ENCODE data around the gene KRT6A.

Gene KRT6A

GRCh38 chr12:52517005-52517835, 24.2 kb upstream of the KRT6A start:
- CTCF ChIA-PET: no interaction called here
- POLR2A ChIA-PET: no interaction called here
- no peak for DNase-seq (ENCODE audit: extremely low spot score)
- TF ChIP-seq CTCF (IDR thresholded peaks at IDR 0.05; ENCODE audit: control extremely low read depth, extremely low read depth, low read depth, missing control alignments): no peak

GRCh38 chr12:52515927-52516831, 23.1 kb upstream of the KRT6A start:
- CTCF ChIA-PET: interaction anchor here (0.9 to 1.8 kb wide), 2 partner anchors 10 to 14 kb away, joined by 4 to 6 read pairs; no protein-coding TSS in a partner anchor
- DNase-seq (ENCODE audit: extremely low spot score): no peak
- POLR2A ChIA-PET: interaction anchor here (0.6 kb wide), 1 partner anchor 465 kb away, joined by 3 read pairs; no protein-coding TSS in a partner anchor
- TF ChIP-seq CTCF (IDR thresholded peaks at IDR 0.05; ENCODE audit: control extremely low read depth, extremely low read depth, low read depth, missing control alignments): no peak

GRCh38 chr12:52515319-52515646, 22.2 kb upstream of the KRT6A start:
- ChIA-PET POLR2A (interaction anchor here (0.6 kb wide), 1 partner anchor 466 kb away, joined by 3 read pairs; no protein-coding TSS in a partner anchor), CTCF (interaction anchor here (0.9 to 1.8 kb wide), 2 partner anchors 9 to 15 kb away, joined by 4 to 6 read pairs; no protein-coding TSS in a partner anchor)
- no peak for DNase-seq (ENCODE audit: extremely low spot score)
- TF ChIP-seq CTCF (IDR thresholded peaks at IDR 0.05; ENCODE audit: control extremely low read depth, extremely low read depth, low read depth, missing control alignments): no peak

GRCh38 chr12:52514471-52515318, 21.6 kb upstream of the KRT6A start:
- TF ChIP-seq CTCF (IDR thresholded peaks at IDR 0.05; ENCODE audit: control extremely low read depth, extremely low read depth, low read depth, missing control alignments): no peak
- CTCF ChIA-PET: interaction anchor here (0.9 to 1.8 kb wide), 2 partner anchors 8 to 16 kb away, joined by 4 to 6 read pairs; no protein-coding TSS in a partner anchor
- POLR2A ChIA-PET: no interaction called here
- DNase-seq (ENCODE audit: extremely low spot score): no peak

GRCh38 chr12:52513736-52514135, 20.7 kb upstream of the KRT6A start:
- TF ChIP-seq CTCF (IDR thresholded peaks at IDR 0.05; ENCODE audit: control extremely low read depth, extremely low read depth, low read depth, missing control alignments): no peak
- ChIA-PET POLR2A (no interaction called here), CTCF (interaction anchor here (0.9 kb wide), 1 partner anchor 31 kb away, joined by 3 read pairs; no protein-coding TSS in a partner anchor)

More at GRCh38 chr12:52513736-52514135, 20.7 kb upstream of the KRT6A start:
- DNase-seq (ENCODE audit: extremely low spot score): no peak
